ENCODE measurements around the gene MYT1. TPM values are rescaled to one million over a fixed set of nuclear protein-coding genes. Genes with fewer than 3 reads are reported as not detected.
"Not testable (repeated sequence)": the region's sequence is repeated elsewhere in the genome, so short reads cannot be mapped to it uniquely, and the experiment has no call there.

The MYT1 gene
- total RNA-seq, 4 donors from 2014 or later: not detected

- no peak overlapping the region for H3K27ac ChIP-seq (replicated peaks in 1 of 4)
- H3K27me3 ChIP-seq: peaks cover 0 to 48% (median 0%) of the 10 kb centered on the region in 4 donors
- TF ChIP-seq EP300 (IDR thresholded peaks at IDR 0.05) (no peak), POLR2A (IDR thresholded peaks at IDR 0.05; ENCODE audit: low read depth) (no peak), POLR2AphosphoS5 (IDR thresholded peaks at IDR 0.05) (no peak)
- TF ChIP-seq, protein P1, sequence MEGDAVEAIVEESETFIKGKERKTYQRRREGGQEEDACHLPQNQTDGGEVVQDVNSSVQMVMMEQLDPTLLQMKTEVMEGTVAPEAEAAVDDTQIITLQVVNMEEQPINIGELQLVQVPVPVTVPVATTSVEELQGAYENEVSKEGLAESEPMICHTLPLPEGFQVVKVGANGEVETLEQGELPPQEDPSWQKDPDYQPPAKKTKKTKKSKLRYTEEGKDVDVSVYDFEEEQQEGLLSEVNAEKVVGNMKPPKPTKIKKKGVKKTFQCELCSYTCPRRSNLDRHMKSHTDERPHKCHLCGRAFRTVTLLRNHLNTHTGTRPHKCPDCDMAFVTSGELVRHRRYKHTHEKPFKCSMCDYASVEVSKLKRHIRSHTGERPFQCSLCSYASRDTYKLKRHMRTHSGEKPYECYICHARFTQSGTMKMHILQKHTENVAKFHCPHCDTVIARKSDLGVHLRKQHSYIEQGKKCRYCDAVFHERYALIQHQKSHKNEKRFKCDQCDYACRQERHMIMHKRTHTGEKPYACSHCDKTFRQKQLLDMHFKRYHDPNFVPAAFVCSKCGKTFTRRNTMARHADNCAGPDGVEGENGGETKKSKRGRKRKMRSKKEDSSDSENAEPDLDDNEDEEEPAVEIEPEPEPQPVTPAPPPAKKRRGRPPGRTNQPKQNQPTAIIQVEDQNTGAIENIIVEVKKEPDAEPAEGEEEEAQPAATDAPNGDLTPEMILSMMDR (IDR thresholded peaks at IDR 0.05): no peak
- no peak overlapping the region for H3K4me3 ChIP-seq
- intact Hi-C loops (cut with DNase I): no loop called here
- no peaks in the 10 kb centered on the region for H3K9me3 ChIP-seq
- DNase-seq (ENCODE audit: extremely low spot score): no peak
- WGBS: 82% methylated on average over 11 of the region's 11 CpGs
- H3K4me1 ChIP-seq: no peaks in the 10 kb centered on the region
- no peaks in the 10 kb centered on the region for H3K36me3 ChIP-seq
Observed at GRCh38 chr20:64129146-64129782, 35.0 kb upstream of the MYT1 start.

- H3K4me1 ChIP-seq: no peaks in the 10 kb centered on the region
- H3K4me3 ChIP-seq: no peak overlapping the region
- TF ChIP-seq, protein P1 (IDR thresholded peaks at IDR 0.05): no peak
- TF ChIP-seq POLR2A (IDR thresholded peaks at IDR 0.05; ENCODE audit: low read depth) (no peak), POLR2AphosphoS5 (IDR thresholded peaks at IDR 0.05) (no peak), EP300 (IDR thresholded peaks at IDR 0.05) (no peak)
- 68% methylated on average over 5 of the region's 5 CpGs for WGBS
- H3K9me3 ChIP-seq: no peaks in the 10 kb centered on the region
- H3K36me3 ChIP-seq: no peaks in the 10 kb centered on the region
- H3K27ac ChIP-seq (replicated peaks in 1 of 4): no peak overlapping the region
- no peak for DNase-seq (ENCODE audit: extremely low spot score)
- H3K27me3 ChIP-seq: peaks cover 0 to 44% (median 0%) of the 10 kb centered on the region in 4 donors
- intact Hi-C loops (cut with DNase I): no loop called here
Observed at GRCh38 chr20:64130271-64130670, 34.0 kb upstream of the MYT1 start.

GRCh38 chr20:64130876-64131275 lies 33.4 kb upstream of the MYT1 start:
- peaks cover 0 to 49% (median 0%) of the 10 kb centered on the region in 4 donors for H3K27me3 ChIP-seq
- DNase-seq (ENCODE audit: extremely low spot score): no peak
- H3K27ac ChIP-seq (replicated peaks in 1 of 4): no peak overlapping the region
- no peaks in the 10 kb centered on the region for H3K9me3 ChIP-seq
- no peak overlapping the region for H3K4me3 ChIP-seq
- intact Hi-C loops (cut with DNase I): no loop called here
- no peaks in the 10 kb centered on the region for H3K4me1 ChIP-seq
- 86% methylated on average over 10 of the region's 10 CpGs for WGBS
- H3K36me3 ChIP-seq: no peaks in the 10 kb centered on the region
- TF ChIP-seq, protein P1 (IDR thresholded peaks at IDR 0.05): no peak
- TF ChIP-seq EP300 (IDR thresholded peaks at IDR 0.05): no peak
- no peak for TF ChIP-seq POLR2AphosphoS5 (IDR thresholded peaks at IDR 0.05)
- TF ChIP-seq POLR2A (IDR thresholded peaks at IDR 0.05; ENCODE audit: low read depth): no peak

DNA sequence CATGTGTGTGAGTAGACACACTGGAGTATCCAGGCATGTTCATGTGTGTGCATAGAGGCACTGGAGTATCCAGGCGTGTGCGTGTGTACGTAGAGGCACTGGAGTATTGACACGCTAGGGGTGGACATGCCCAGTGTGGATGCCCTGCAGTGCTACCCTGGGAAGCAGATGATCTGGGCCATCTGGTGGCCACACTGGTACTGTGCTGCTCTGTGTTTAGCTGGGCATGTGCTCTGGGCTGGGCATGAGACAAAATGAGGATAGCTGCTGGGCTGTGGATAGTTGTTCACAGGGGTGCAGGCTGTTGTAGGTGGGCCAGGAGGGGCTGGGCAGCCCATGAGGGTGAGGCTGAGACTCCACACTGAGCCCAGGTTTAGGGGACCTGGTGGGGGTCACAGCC lies 32.8 kb upstream of the MYT1 start:
- WGBS: 89% methylated on average over 4 of the region's 4 CpGs
- H3K9me3 ChIP-seq: no peaks in the 10 kb centered on the region
- H3K4me1 ChIP-seq: no peaks in the 10 kb centered on the region
- no peak overlapping the region for H3K4me3 ChIP-seq
- peaks cover 0 to 49% (median 0%) of the 10 kb centered on the region in 4 donors for H3K27me3 ChIP-seq
- DNase-seq (ENCODE audit: extremely low spot score): no peak
- TF ChIP-seq POLR2AphosphoS5 (IDR thresholded peaks at IDR 0.05) (no peak), EP300 (IDR thresholded peaks at IDR 0.05) (no peak), POLR2A (IDR thresholded peaks at IDR 0.05; ENCODE audit: low read depth) (no peak)
- TF ChIP-seq, protein P1 (IDR thresholded peaks at IDR 0.05): no peak
- no peak overlapping the region for H3K27ac ChIP-seq (replicated peaks in 1 of 4)
- no peaks in the 10 kb centered on the region for H3K36me3 ChIP-seq
- intact Hi-C loops (cut with DNase I): no loop called here

- H3K27ac ChIP-seq (replicated peaks in 1 of 4): no peak overlapping the region
- no peaks in the 10 kb centered on the region for H3K4me1 ChIP-seq
- TF ChIP-seq POLR2A (IDR thresholded peaks at IDR 0.05; ENCODE audit: low read depth) (no peak), POLR2AphosphoS5 (IDR thresholded peaks at IDR 0.05) (no peak), EP300 (IDR thresholded peaks at IDR 0.05) (no peak)
- TF ChIP-seq, protein P1 (IDR thresholded peaks at IDR 0.05): no peak
- 70% methylated on average over 8 of the region's 8 CpGs for WGBS
- intact Hi-C loops (cut with DNase I): no loop called here
- no peak for DNase-seq (ENCODE audit: extremely low spot score)
- no peaks in the 10 kb centered on the region for H3K36me3 ChIP-seq
- no peak overlapping the region for H3K4me3 ChIP-seq
- H3K27me3 ChIP-seq: peaks cover 0 to 38% (median 0%) of the 10 kb centered on the region in 4 donors
- H3K9me3 ChIP-seq: no peaks in the 10 kb centered on the region
Observed at GRCh38 chr20:64133951-64134407, 30.3 kb upstream of the MYT1 start.

- intact Hi-C loops (cut with DNase I); DNase-seq (ENCODE audit: extremely low spot score); H3K36me3 ChIP-seq; H3K4me3 ChIP-seq; H3K9me3 ChIP-seq; H3K4me1 ChIP-seq; H3K27ac ChIP-seq (replicated peaks in 1 of 4): not testable (repeated sequence)
- peaks cover 0 to 36% (median 0%) of the 10 kb centered on the region in 4 donors for H3K27me3 ChIP-seq
- WGBS: 76% methylated on average over 20 of the region's 20 CpGs
Observed at GRCh38 chr20:64134744-64135143, 29.5 kb upstream of the MYT1 start.
